Glutamatergic neuron (in vitro differentiated cells): Measurements from ENCODE around the gene PALM. TPM values are rescaled to one million over a fixed set of nuclear protein-coding genes. Genes with fewer than 3 reads are reported as not detected.
A peak's percentile ranks its signal among the peaks of the same experiment; 100 is the strongest.

Experiments
- DNase-seq: peaks from one replicate; pipeline ENCODE4 v3.0.0; 2022
- H3K27ac Mint-ChIP-seq: one replicate; pipeline ENCODE4 v1.8.0; 2020; ENCODE audit warnings: mild to moderate bottlenecking, mixed read lengths, inconsistent platforms; ENCODE audit not compliant: unreplicated experiment
- H3K27me3 Mint-ChIP-seq: one replicate; pipeline ENCODE4 v1.8.0; 2020; ENCODE audit warnings: mild to moderate bottlenecking, moderate library complexity, mixed read lengths, inconsistent platforms; ENCODE audit not compliant: unreplicated experiment
- H3K36me3 Mint-ChIP-seq: one replicate; pipeline ENCODE4 v1.8.0; 2020; ENCODE audit warnings: mild to moderate bottlenecking, mixed read lengths, inconsistent platforms; ENCODE audit not compliant: unreplicated experiment
- H3K4me1 Mint-ChIP-seq: one replicate; pipeline ENCODE4 v1.8.0; 2020; ENCODE audit warnings: mild to moderate bottlenecking, low read depth, mixed read lengths, inconsistent platforms; ENCODE audit not compliant: unreplicated experiment
- H3K4me3 Mint-ChIP-seq: one replicate; pipeline ENCODE4 v1.8.0; 2020; ENCODE audit warnings: mild to moderate bottlenecking, mixed read lengths, inconsistent platforms; ENCODE audit not compliant: unreplicated experiment
- H3K9me3 Mint-ChIP-seq: one replicate; pipeline ENCODE4 v1.8.0; 2020; ENCODE audit warnings: mild to moderate bottlenecking, moderate library complexity, mixed read lengths, inconsistent platforms; ENCODE audit not compliant: unreplicated experiment
- CTCF ChIP-seq: fragments of 200-600 bp; sonication (generic); IDR thresholded peaks from one replicate; pipeline ENCODE4 v1.5.0; 2021; ENCODE audit not compliant: partially characterized antibody, unreplicated experiment
- total RNA-seq: library from RNA; stranded (reverse); fragmentation: NEBNext Ultra II Directional; extraction: Animal tissue kit (Norgen Biotek cat#: 25700); gene quantifications from one replicate; pipeline ENCODE4 v1.2.1, GENCODE V29; 2021; ENCODE audit not compliant: unreplicated experiment

PALM gene
- total RNA-seq, 1 donor from 2014 or later, result 349 TPM

GRCh38 chr19:703651-704446, 4.9 kb upstream of the PALM start:
- Mint-ChIP-seq H3K4me1 (no peaks in the 10 kb centered on the region), H3K27me3 (peaks cover 6% of the 10 kb centered on the region), H3K27ac (no peak overlapping the region), H3K9me3 (peaks cover 5% of the 10 kb centered on the region), H3K4me3 (no peak overlapping the region), H3K36me3 (no peaks in the 10 kb centered on the region)
- DNase-seq, result peak; percentile 78
- no peak for TF ChIP-seq CTCF

GRCh38 chr19:704447-704741, 4.3 kb upstream of the PALM start:
- Mint-ChIP-seq H3K9me3 (peaks cover 5% of the 10 kb centered on the region), H3K4me3 (no peak overlapping the region), H3K36me3 (no peaks in the 10 kb centered on the region), H3K27me3 (peaks cover 6% of the 10 kb centered on the region), H3K27ac (no peak overlapping the region), H3K4me1 (no peaks in the 10 kb centered on the region)
- no peak for DNase-seq
- no peak for TF ChIP-seq CTCF

- Mint-ChIP-seq H3K27me3 (peaks cover 22% of the 10 kb centered on the region), H3K27ac (peak overlapping the region; percentile 82), H3K9me3 (peaks cover 20% of the 10 kb centered on the region), H3K4me1 (peaks cover 13% of the 10 kb centered on the region), H3K36me3 (no peaks in the 10 kb centered on the region), H3K4me3 (peak overlapping the region; percentile 75)
- peak; percentile 68 for DNase-seq
- no peak for TF ChIP-seq CTCF
These were observed 645 bp downstream of the PALM start for GRCh38 chr19:709196-709964.

GRCh38 chr19:709965-710571, 1.3 kb downstream of the PALM start:
- peak overlapping the region; percentile 98 for H3K27ac Mint-ChIP-seq
- H3K4me1 Mint-ChIP-seq, result peaks cover 13% of the 10 kb centered on the region
- no peak for TF ChIP-seq CTCF
- peaks cover 20% of the 10 kb centered on the region for H3K9me3 Mint-ChIP-seq
- DNase-seq, result peak; percentile 84
- H3K36me3 Mint-ChIP-seq, result no peaks in the 10 kb centered on the region
- peaks cover 22% of the 10 kb centered on the region for H3K27me3 Mint-ChIP-seq
- H3K4me3 Mint-ChIP-seq, result peak overlapping the region; percentile 71
